BJ (cell line): ENCODE measurements around the gene ACOT9. TPM values are rescaled to one million over a fixed set of nuclear protein-coding genes. Genes with fewer than 3 reads are reported as not detected.
A peak's percentile ranks its signal among the peaks of the same experiment; 100 is the strongest.
"Not testable (repeated sequence)": the region's sequence is repeated elsewhere in the genome, so short reads cannot be mapped to it uniquely, and the experiment has no call there.

Source experiments
- CTCF ChIA-PET: fragments of 350-600 bp; formaldehyde crosslinking; extraction: SDS; loops from one replicate; lab custom pipeline; 2021; ENCODE audit warnings: antibody characterized with exemption, inconsistent platforms; lab: Yijun Ruan, JAX
- POLR2A ChIA-PET: fragments of 300-600 bp; sonication (Branson Sonifier 250); formaldehyde crosslinking; extraction: SDS; loops from one replicate; lab custom pipeline; 2021; ENCODE audit warnings: antibody characterized with exemption; lab: Charles Lee
- DNase-seq: peaks from one replicate; pipeline ENCODE4 v3.0.0-alpha.2; 2011; ENCODE audit warnings: low read depth
- H3K27me3 ChIP-seq: 2 replicates; pipeline ENCODE4 v1.6.0; 2011; ENCODE audit warnings: low read length; ENCODE audit not compliant: control insufficient read depth, insufficient read depth
- H3K36me3 ChIP-seq: 2 replicates; pipeline ENCODE4 v1.5.1; 2011; ENCODE audit warnings: low read length; ENCODE audit not compliant: control insufficient read depth, insufficient read depth
- H3K4me3 ChIP-seq: 2 replicates; pipeline ENCODE4 v1.5.1; 2011; ENCODE audit warnings: low read depth, mild to moderate bottlenecking, control low read depth, low read length
- CTCF ChIP-seq: IDR thresholded peaks from 2 replicates; pipeline ENCODE4 v1.5.1; 2011; ENCODE audit warnings: low read depth, mild to moderate bottlenecking, control low read depth, inconsistent platforms, low read length, moderate library complexity; ENCODE audit not compliant: insufficient read depth
- polyA plus RNA-seq: library from polyadenylated mRNA; depleted of rRNA; stranded (reverse); fragments of >200 nt; gene quantifications from 2 replicates; pipeline ENCODE4 v1.2.3, GENCODE V29; 2011

Gene ACOT9
- polyA plus RNA-seq, 1 experiment, result 27.7 TPM

DNA sequence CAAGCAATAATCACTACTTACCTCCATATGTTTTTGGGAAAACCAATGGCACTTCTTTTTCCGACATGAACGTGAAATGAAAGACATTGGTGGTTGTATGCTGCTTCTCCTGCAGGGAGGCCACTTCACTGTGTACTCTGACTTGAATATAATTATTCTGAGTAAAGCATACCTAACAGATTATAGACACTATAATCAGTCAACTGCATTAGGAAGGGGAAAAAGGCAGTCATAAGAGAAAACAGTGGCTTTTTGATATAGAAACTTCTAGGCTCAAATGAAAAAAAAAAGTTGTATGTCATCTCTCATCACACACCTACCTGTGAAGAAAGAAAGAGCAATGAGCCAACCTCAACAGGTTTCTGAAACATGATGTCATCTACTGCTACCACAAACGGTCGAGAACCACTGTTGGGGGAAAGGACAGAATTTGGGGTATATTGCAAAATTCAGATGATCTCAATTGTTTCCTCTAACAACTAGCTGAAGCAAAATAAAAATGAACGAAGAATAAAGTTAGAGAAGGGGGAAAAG, 38.3 kb downstream of the ACOT9 start:
- H3K36me3 ChIP-seq, result peaks cover 3% of the 10 kb centered on the region
- H3K4me3 ChIP-seq, result no peak overlapping the region
- H3K27me3 ChIP-seq, result no peaks in the 10 kb centered on the region
- no peak for DNase-seq
- ChIA-PET CTCF (no interaction called here), POLR2A (no interaction called here)
- TF ChIP-seq CTCF, result no peak

DNA sequence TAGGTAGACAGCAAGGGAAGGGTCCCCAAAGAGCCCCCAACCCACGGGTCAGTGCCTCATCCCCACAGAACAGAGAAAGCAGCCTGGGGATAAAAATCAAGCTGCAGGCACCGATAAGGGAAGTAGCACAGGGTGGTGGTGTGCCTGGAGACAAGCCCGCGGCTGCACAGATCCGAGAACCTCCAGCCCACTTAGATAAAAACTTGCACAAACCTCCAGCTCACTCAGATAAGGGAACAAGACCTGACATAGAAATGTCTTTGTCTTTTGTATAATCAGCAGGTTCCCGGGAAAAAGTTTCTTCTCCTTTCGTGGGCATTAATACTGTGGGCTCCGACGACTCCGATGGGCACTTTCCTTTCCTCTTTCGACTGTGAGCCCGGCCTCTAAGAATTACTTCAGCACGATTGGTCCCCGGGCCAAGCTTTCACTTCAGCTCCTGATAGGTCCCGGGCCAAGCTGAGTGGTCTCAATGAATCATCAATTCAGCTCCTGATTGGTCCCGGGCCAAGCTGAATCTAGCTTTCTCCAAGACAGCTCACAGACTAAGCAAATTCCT, 43.4 kb downstream of the ACOT9 start:
- ChIA-PET POLR2A (no interaction called here), CTCF (interaction anchor here (1.5 kb wide), 1 partner anchor 202 kb away, joined by 13 read pairs; no protein-coding TSS in a partner anchor)
- no peak for TF ChIP-seq CTCF
- no peaks in the 10 kb centered on the region for H3K27me3 ChIP-seq
- no peak overlapping the region for H3K4me3 ChIP-seq
- DNase-seq, result no peak
- peaks cover 3% of the 10 kb centered on the region for H3K36me3 ChIP-seq

DNA sequence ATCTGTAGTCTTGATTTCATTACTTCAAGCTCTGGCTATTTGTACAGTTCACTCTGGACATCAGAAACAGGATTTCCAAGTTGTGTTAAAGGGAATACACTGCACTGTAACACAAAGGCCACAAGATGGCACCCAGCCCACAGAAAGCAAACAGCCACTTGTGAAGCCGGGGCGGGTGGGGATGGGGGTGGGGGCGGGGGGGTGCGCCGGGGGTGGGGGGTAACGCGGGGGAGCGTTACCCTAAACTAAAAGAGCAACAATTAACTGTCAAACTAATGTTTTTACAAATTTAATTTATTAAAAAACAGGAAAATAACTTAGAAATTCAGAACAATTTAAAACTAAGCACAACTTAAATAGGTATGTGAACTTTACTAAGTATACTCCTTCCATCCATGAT, 48.5 kb downstream of the ACOT9 start:
- no peak for DNase-seq

GRCh38 chrX:23692166-23692565, 50.9 kb downstream of the ACOT9 start:
- no peaks in the 10 kb centered on the region for H3K27me3 ChIP-seq
- CTCF ChIA-PET, result interaction anchor here (2.6 to 8.6 kb wide), 2 partner anchors 90 to 209 kb away, joined by 7 to 76 read pairs; no protein-coding TSS in a partner anchor

More for the DNA sequence above, 48.5 kb downstream of the ACOT9 start:
- POLR2A ChIA-PET, result no interaction called here
- H3K27me3 ChIP-seq, result no peaks in the 10 kb centered on the region
- H3K36me3 ChIP-seq, result no peaks in the 10 kb centered on the region
- peak; percentile 41 for TF ChIP-seq CTCF
- CTCF ChIA-PET, result interaction anchor here (0.7 to 8.6 kb wide), 6 partner anchors 9 to 360 kb away, joined by 3 to 76 read pairs (median 4); partner anchors contain the start of gene EIF2S3
- H3K4me3 ChIP-seq, result no peak overlapping the region

GRCh38 chrX:23676486-23676885, 66.6 kb downstream of the ACOT9 start:
- CTCF ChIA-PET, H3K4me3 ChIP-seq, H3K27me3 ChIP-seq, H3K36me3 ChIP-seq, DNase-seq, POLR2A ChIA-PET: not testable (repeated sequence)

More at GRCh38 chrX:23692166-23692565, 50.9 kb downstream of the ACOT9 start:
- no peak overlapping the region for H3K4me3 ChIP-seq
- no peak for TF ChIP-seq CTCF
- POLR2A ChIA-PET, result no interaction called here
- DNase-seq, result no peak
- H3K36me3 ChIP-seq, result no peaks in the 10 kb centered on the region
